ENCODE data around the gene SEMA6A. TPM values are rescaled to one million over a fixed set of nuclear protein-coding genes. Genes with fewer than 3 reads are reported as not detected.

The SEMA6A gene
- total RNA-seq, 2 experiments from 2014 or later: not detected

- Mint-ChIP-seq H3K9me3 (no peaks in the 10 kb centered on the region), H3K4me1 (ENCODE audit: low read depth) (no peaks in the 10 kb centered on the region), H3K36me3 (ENCODE audit: low read depth) (no peaks in the 10 kb centered on the region), H3K27me3 (peaks cover 29% of the 10 kb centered on the region), H3K27ac (no peak overlapping the region), H3K4me3 (no peak overlapping the region)
- ATAC-seq (ENCODE audit: poor library complexity) (no peak), DNase-seq (no peak)
- no peaks in the 10 kb centered on the region for H3K36me3 ChIP-seq (ENCODE audit: insufficient read depth, low read length)
- intact Hi-C loops (cut with DNase I, micrococcal nuclease): no loop called here
- H3K9me3 ChIP-seq (ENCODE audit: control insufficient read depth in 1 of 2, insufficient read depth in 1 of 2, low read length in 2 of 2): peaks cover 0 to 3% of the 10 kb centered on the region in 2 experiments
- no peak overlapping the region for H3K27ac ChIP-seq (ENCODE audit: low read depth in 1 of 2, low read length in 2 of 2)
- no peaks in the 10 kb centered on the region for H3K4me1 ChIP-seq (ENCODE audit: insufficient read depth, low read length)
- H3K4me3 ChIP-seq (ENCODE audit: low read length): no peak overlapping the region
- ChIA-PET CTCF (no interaction called here), POLR2A (no interaction called here)
- peaks cover 0 to under 1% of the 10 kb centered on the region in 2 experiments for H3K27me3 ChIP-seq (ENCODE audit: control insufficient read depth in 1 of 2, insufficient read depth in 2 of 2, low read length in 2 of 2)
- TF ChIP-seq CTCF (IDR thresholded peaks at IDR 0.05): no peak
These were observed 10.3 kb downstream of the SEMA6A start for GRCh38 chr5:116564312-116564711.

- CTCF ChIA-PET: no interaction called here
- POLR2A ChIA-PET: no interaction called here
- H3K36me3 Mint-ChIP-seq (ENCODE audit: low read depth): no peaks in the 10 kb centered on the region
These were observed 10.8 kb downstream of the SEMA6A start for GRCh38 chr5:116563736-116564308.

GRCh38 chr5:116562669-116563068, 12.0 kb downstream of the SEMA6A start:
- intact Hi-C loops (cut with DNase I, micrococcal nuclease): no loop called here
- no peak for TF ChIP-seq CTCF (IDR thresholded peaks at IDR 0.05)
- CTCF ChIA-PET: no interaction called here
- Mint-ChIP-seq H3K4me1 (ENCODE audit: low read depth) (no peaks in the 10 kb centered on the region), H3K36me3 (ENCODE audit: low read depth) (no peaks in the 10 kb centered on the region), H3K9me3 (no peaks in the 10 kb centered on the region), H3K27me3 (peaks cover 13% of the 10 kb centered on the region), H3K27ac (no peak overlapping the region), H3K4me3 (no peak overlapping the region)
- no peak overlapping the region for H3K4me3 ChIP-seq (ENCODE audit: low read length)
- H3K36me3 ChIP-seq (ENCODE audit: insufficient read depth, low read length): no peaks in the 10 kb centered on the region
- no peaks in the 10 kb centered on the region for H3K27me3 ChIP-seq (ENCODE audit: control insufficient read depth in 1 of 2, insufficient read depth in 2 of 2, low read length in 2 of 2)
- no peak overlapping the region for H3K27ac ChIP-seq (ENCODE audit: low read depth in 1 of 2, low read length in 2 of 2)
- ATAC-seq (ENCODE audit: poor library complexity) (no peak), DNase-seq (no peak)
- no peaks in the 10 kb centered on the region for H3K4me1 ChIP-seq (ENCODE audit: insufficient read depth, low read length)
- H3K9me3 ChIP-seq (ENCODE audit: control insufficient read depth in 1 of 2, insufficient read depth in 1 of 2, low read length in 2 of 2): peaks cover 0 to 3% of the 10 kb centered on the region in 2 experiments
- POLR2A ChIA-PET: no interaction called here

More at GRCh38 chr5:116563736-116564308, 10.8 kb downstream of the SEMA6A start:
- Histone ChIP-seq H3K4me3 (ENCODE audit: low read length) (no peak overlapping the region), H3K27ac (ENCODE audit: low read depth in 1 of 2, low read length in 2 of 2) (no peak overlapping the region), H3K9me3 (ENCODE audit: control insufficient read depth in 1 of 2, insufficient read depth in 1 of 2, low read length in 2 of 2) (peaks cover 0 to 3% of the 10 kb centered on the region in 2 experiments), H3K36me3 (ENCODE audit: insufficient read depth, low read length) (no peaks in the 10 kb centered on the region), H3K27me3 (ENCODE audit: control insufficient read depth in 1 of 2, insufficient read depth in 2 of 2, low read length in 2 of 2) (no peaks in the 10 kb centered on the region), H3K4me1 (ENCODE audit: insufficient read depth, low read length) (no peaks in the 10 kb centered on the region)
- DNase-seq (no peak), ATAC-seq (ENCODE audit: poor library complexity) (no peak)
- Mint-ChIP-seq H3K4me3 (no peak overlapping the region), H3K4me1 (ENCODE audit: low read depth) (no peaks in the 10 kb centered on the region), H3K9me3 (no peaks in the 10 kb centered on the region), H3K27ac (no peak overlapping the region), H3K27me3 (peaks cover 24% of the 10 kb centered on the region)
- TF ChIP-seq CTCF (IDR thresholded peaks at IDR 0.05): no peak
- intact Hi-C loops (cut with DNase I, micrococcal nuclease): no loop called here
